ENCODE measurements around the gene EHD2.

The EHD2 gene

GRCh38 chr19:47691782-47692181, 21.4 kb upstream of the EHD2 start:
- no peak for DNase-seq (ENCODE audit: low read depth in 2 of 2)

GRCh38 chr19:47693489-47693888, 19.7 kb upstream of the EHD2 start:
- DNase-seq (ENCODE audit: low read depth in 2 of 2), result no peak

GRCh38 chr19:47693903-47694302, 19.3 kb upstream of the EHD2 start:
- no peak for DNase-seq (ENCODE audit: low read depth in 2 of 2)

GRCh38 chr19:47694466-47695273, 18.6 kb upstream of the EHD2 start:
- DNase-seq (ENCODE audit: low read depth in 2 of 2), result no peak

- DNase-seq (ENCODE audit: low read depth in 2 of 2), result no peak
These were observed 17.5 kb upstream of the EHD2 start for GRCh38 chr19:47695533-47696262.

GRCh38 chr19:47696635-47697034, 16.6 kb upstream of the EHD2 start:
- DNase-seq (ENCODE audit: low read depth in 2 of 2), result no peak

GRCh38 chr19:47697863-47698609, 15.2 kb upstream of the EHD2 start:
- peak; percentile 40 to 45 for DNase-seq (ENCODE audit: low read depth in 2 of 2)

GRCh38 chr19:47698631-47699359, 14.4 kb upstream of the EHD2 start:
- DNase-seq (ENCODE audit: low read depth in 2 of 2), result no peak

GRCh38 chr19:47699360-47699917, 13.8 kb upstream of the EHD2 start:
- peak; percentile 50 to 60 for DNase-seq (ENCODE audit: low read depth in 2 of 2)

- no peak for DNase-seq (ENCODE audit: low read depth in 2 of 2)
These were observed 12.1 kb upstream of the EHD2 start for GRCh38 chr19:47700934-47701716.

- DNase-seq (ENCODE audit: low read depth in 2 of 2), result no peak
These were observed 11.3 kb upstream of the EHD2 start for GRCh38 chr19:47701717-47702552.

GRCh38 chr19:47702671-47703070, 10.6 kb upstream of the EHD2 start:
- DNase-seq (ENCODE audit: low read depth in 2 of 2), result no peak

GRCh38 chr19:47703301-47703700, 9.9 kb upstream of the EHD2 start:
- DNase-seq (ENCODE audit: low read depth in 2 of 2), result no peak

GRCh38 chr19:47704024-47704423, 9.2 kb upstream of the EHD2 start:
- no peak for DNase-seq (ENCODE audit: low read depth in 2 of 2)

- no peak for DNase-seq (ENCODE audit: low read depth in 2 of 2)
These were observed 8.6 kb upstream of the EHD2 start for GRCh38 chr19:47704656-47705055.

GRCh38 chr19:47707135-47707925, 5.9 kb upstream of the EHD2 start:
- DNase-seq (ENCODE audit: low read depth in 2 of 2), result peak; percentile 72 to 78

GRCh38 chr19:47711652-47712242, 1.5 kb upstream of the EHD2 start:
- no peak for DNase-seq (ENCODE audit: low read depth in 2 of 2)

- no peak for DNase-seq (ENCODE audit: low read depth in 2 of 2)
These were observed 1.1 kb downstream of the EHD2 start for GRCh38 chr19:47714339-47714738.

All from stimulated activated CD4-positive, alpha-beta T cell treated with anti-CD3 and anti-CD28 coated beads, Interleukin-4, amount 100 ng/mL, for 48 hours (primary cell).